ENCODE measurements around the gene CCDC28B.

CCDC28B gene

DNA sequence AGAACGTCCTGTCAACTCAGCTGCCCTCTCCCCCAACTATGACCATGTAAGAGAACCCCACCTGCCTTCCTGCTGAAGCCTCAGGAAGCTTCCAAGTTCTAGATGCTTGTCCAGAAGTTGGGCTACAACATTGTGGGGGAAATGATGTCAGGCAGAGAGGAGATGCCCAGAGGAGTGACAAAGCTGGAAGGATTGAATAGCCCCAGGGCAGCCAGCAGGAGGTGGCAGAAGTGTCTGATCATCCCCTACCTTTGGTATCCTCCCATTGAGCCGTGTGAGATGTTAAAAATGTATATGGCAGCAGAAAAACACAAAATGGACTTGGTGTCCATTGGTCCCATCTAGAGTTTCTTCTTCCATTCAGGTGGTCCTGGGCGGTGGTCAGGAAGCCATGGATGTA is 28.4 kb downstream of the CCDC28B start:
- ChIA-PET CTCF (interaction anchor here (0.6 kb wide), 1 partner anchor 119 kb away, joined by 3 read pairs; no protein-coding TSS in a partner anchor), POLR2A (ENCODE audit: low non-redundant PET) (no interaction called here)
- no peak for DNase-seq (ENCODE audit: low spot score)
- TF ChIP-seq, protein P1, sequence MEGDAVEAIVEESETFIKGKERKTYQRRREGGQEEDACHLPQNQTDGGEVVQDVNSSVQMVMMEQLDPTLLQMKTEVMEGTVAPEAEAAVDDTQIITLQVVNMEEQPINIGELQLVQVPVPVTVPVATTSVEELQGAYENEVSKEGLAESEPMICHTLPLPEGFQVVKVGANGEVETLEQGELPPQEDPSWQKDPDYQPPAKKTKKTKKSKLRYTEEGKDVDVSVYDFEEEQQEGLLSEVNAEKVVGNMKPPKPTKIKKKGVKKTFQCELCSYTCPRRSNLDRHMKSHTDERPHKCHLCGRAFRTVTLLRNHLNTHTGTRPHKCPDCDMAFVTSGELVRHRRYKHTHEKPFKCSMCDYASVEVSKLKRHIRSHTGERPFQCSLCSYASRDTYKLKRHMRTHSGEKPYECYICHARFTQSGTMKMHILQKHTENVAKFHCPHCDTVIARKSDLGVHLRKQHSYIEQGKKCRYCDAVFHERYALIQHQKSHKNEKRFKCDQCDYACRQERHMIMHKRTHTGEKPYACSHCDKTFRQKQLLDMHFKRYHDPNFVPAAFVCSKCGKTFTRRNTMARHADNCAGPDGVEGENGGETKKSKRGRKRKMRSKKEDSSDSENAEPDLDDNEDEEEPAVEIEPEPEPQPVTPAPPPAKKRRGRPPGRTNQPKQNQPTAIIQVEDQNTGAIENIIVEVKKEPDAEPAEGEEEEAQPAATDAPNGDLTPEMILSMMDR (conservative IDR thresholded peaks at IDR 0.05; ENCODE audit: low read depth), result no peak
- no peak overlapping the region for H3K27ac ChIP-seq

DNA sequence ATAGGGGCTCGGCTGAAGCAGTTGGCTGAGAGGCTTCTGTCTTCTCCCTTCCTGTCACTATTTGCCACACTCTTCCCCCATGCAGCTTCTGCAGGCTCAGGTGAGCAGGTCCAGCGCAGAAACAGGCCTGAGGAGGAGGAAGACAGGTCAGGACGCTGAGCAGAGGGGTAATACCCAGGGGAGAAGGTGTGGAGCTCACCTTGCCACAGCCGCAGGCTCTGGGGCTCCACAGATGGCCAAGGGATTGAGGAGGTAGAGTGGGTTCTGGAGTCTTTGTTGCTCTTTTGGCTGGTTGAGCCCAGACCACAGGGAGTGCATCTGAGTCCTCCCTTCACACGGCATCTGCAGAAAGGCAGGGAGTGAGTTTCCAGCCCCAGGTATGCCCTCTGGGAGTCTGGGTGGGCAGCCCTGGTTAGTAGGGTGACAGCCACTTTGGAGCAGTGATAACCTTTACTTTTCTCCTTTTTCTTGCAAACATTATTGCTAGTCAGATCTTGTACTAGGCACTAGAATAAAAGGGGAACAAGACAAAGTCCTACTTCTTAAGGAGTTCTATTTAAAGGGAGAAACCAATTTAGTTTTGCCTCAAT is 31.5 kb downstream of the CCDC28B start:
- ChIA-PET CTCF (interaction anchor here (0.6 to 1.0 kb wide), 3 partner anchors 8 to 66 kb away, joined by 3 to 5 read pairs (median 4); no protein-coding TSS in a partner anchor), POLR2A (ENCODE audit: low non-redundant PET) (interaction anchor here (0.5 kb wide), 1 partner anchor 153 kb away, joined by 6 read pairs; no protein-coding TSS in a partner anchor)
- TF ChIP-seq, protein P1 (conservative IDR thresholded peaks at IDR 0.05; ENCODE audit: low read depth), result no peak
- H3K27ac ChIP-seq, result peak overlapping the region; percentile 65
- DNase-seq (ENCODE audit: low spot score), result no peak

DNA sequence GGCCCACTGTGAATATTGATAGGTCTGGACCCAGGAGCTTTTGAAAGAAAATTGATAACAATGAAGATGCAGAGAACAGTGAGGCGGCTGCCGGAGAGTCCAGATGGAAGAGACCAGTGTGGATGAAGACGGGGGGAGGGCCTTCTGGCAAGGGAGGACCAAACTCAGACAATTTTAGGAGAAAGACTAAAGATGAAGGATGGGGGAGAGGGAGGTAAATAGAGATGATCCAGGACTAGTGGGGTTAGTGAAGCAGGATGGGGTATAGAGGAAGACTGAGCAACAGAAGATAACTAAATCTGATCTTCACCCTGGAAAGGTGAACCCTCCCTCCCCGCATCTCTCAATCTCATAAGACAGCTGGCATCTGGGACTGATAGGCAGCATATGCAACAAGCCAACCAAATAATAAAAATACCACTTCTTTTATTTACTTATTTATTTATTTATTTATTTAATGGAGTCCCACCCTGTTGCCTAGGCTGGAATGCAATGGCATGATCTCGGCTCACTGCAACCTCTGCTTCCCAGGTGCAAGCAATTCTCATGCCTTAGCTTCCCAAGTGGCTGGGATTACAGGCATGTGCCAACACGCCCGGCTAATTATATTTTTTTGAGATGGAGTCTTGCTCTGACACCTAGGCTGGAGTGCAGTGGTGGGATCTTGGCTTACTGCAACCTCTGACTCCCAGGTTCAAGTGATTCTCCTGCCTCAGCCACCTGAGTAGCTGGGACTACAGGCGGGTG is 32.3 kb downstream of the CCDC28B start:
- ChIA-PET POLR2A (ENCODE audit: low non-redundant PET) (interaction anchor here (0.8 kb wide), 1 partner anchor 9 kb away, joined by 3 read pairs; no protein-coding TSS in a partner anchor), CTCF (interaction anchor here (1.0 kb wide), 1 partner anchor 16 kb away, joined by 3 read pairs; no protein-coding TSS in a partner anchor)
- peak overlapping the region; percentile 65 for H3K27ac ChIP-seq

DNA sequence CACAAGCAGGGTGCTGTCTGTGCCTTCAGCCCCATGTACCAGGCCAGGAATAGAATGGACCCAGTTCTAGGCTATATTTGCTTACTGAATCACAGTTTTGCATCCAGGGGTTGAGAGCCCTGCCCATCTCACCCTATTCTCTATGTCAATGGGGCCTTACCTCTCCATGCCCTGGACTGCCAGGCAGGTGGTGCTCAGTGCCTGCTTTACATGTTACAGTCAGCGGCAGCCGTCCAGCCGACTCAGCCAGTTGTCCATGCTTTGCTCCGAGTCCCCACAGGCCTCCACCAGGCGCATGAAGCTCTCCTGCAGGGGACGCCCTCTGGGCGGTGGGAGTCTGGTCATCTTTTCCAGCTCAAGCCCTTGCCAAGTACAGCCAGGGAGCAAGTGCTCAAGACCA is 34.4 kb downstream of the CCDC28B start:
- POLR2A ChIA-PET (ENCODE audit: low non-redundant PET), result interaction anchor here (0.6 kb wide), 1 partner anchor 13 kb away, joined by 3 read pairs; the partner anchor contains the start of genes EIF3I and TMEM234
- H3K27ac ChIP-seq, result peak overlapping the region; percentile 77
- CTCF ChIA-PET, result no interaction called here
- TF ChIP-seq, protein P1 (conservative IDR thresholded peaks at IDR 0.05; ENCODE audit: low read depth), result no peak
- no peak for DNase-seq (ENCODE audit: low spot score)

More for the DNA sequence above, 32.3 kb downstream of the CCDC28B start:
- TF ChIP-seq, protein P1 (conservative IDR thresholded peaks at IDR 0.05; ENCODE audit: low read depth), result no peak
- DNase-seq (ENCODE audit: low spot score), result no peak

DNA sequence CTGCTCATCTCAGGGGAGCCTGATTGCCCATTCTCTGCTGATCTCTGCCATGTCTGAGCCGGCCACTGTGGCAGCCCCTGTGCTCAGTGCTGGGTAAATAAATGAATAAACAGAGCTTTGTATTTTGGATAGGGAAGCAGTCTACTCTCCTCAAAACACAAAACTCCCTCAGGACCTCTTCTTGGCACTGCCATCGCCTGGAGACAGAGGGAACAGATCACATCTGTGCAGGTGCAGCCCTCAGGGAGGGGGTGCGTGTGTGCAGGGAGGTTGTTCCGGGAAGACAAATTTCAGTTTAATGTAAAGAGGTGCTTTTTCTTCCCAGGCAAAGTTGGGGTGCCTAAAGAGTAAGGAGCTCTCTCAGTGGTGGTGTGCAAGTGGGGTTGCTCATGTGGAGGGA is 38.9 kb downstream of the CCDC28B start:
- DNase-seq (ENCODE audit: low spot score), result no peak
- POLR2A ChIA-PET (ENCODE audit: low non-redundant PET), result no interaction called here
- CTCF ChIA-PET, result interaction anchor here (1.1 to 1.2 kb wide), 2 partner anchors 13 to 77 kb away, joined by 3 read pairs; no protein-coding TSS in a partner anchor
- TF ChIP-seq, protein P1 (conservative IDR thresholded peaks at IDR 0.05; ENCODE audit: low read depth), result no peak
- H3K27ac ChIP-seq, result peak overlapping the region; percentile 63

DNA sequence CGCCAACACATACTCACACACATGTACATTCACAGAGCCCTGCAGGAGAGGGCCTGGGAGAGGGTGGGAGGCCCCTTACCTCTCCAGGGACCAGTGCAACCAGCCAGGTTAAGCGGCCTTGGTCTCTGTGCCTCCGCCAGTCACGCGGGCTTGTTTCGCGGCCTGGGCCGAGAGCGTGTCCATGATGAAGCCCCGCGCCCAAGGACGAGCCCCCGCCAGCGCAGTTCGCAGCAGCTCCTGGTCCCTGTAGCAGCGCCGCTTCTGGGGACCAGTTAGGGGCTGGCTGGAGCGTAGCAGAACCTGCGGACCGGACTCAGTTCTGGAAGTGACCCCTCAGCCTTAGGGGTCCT is 39.4 kb downstream of the CCDC28B start:
- no peak for DNase-seq (ENCODE audit: low spot score)
- ChIA-PET CTCF (interaction anchor here (0.5 to 2.1 kb wide), 6 partner anchors 8 to 82 kb away, joined by 3 to 18 read pairs (median 3); no protein-coding TSS in a partner anchor), POLR2A (ENCODE audit: low non-redundant PET) (no interaction called here)
- TF ChIP-seq, protein P1 (conservative IDR thresholded peaks at IDR 0.05; ENCODE audit: low read depth), result no peak
- peak overlapping the region; percentile 63 for H3K27ac ChIP-seq
